HUDEP-2 (cell line): ENCODE measurements around the gene ANKRD36C.
"Not testable (repeated sequence)": the region's sequence is repeated elsewhere in the genome, so short reads cannot be mapped to it uniquely, and the experiment has no call there.

Experiments used
- DNase-seq, 76 experiments: peaks; one replicate each; lab custom pipeline; 2025; ENCODE audit not compliant: unreplicated experiment in 76 of 76; lab: John Stamatoyannopoulos, UW

ANKRD36C gene

DNA sequence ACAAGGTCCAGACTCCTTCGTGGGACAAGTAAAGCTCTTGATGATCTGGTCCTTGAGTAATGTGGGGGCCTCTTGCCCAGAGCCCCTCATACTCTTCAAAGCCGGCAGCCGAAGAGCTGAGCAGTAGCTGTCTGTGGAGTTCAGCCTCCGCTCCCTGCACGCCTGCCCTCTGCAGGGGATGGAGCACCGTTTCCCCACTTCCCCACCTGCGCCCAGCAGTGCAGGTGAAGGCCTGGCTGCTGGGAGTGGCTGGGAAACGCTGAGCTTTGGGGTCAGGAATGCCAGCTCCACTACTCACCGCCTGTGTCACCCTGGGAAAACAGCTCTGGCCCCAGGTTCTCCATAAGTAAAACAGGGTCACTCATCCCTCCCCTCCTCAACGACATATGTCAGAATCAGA lies 18.2 kb upstream of the ANKRD36C start:
- not testable (repeated sequence) for DNase-seq

DNA sequence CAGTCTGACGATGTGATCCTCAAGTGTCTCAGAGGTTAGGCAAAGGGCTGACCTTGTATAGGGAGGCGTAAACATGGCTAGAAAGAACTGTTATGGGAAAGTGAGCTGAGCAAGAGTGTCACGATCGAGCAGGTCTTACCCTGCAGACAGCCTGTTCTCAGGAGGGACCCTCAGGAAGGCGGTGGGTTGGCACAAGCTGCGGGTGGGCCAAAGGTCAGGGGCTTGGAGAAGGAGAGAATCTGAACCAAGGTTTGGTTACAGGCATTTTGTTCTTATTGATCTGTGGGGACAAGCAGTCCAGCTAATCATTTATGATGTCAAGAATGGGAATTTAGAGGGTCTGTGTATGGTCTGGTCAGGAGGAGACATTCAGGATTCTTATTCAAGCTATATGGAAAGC lies 16.4 kb upstream of the ANKRD36C start:
- DNase-seq, result not testable (repeated sequence)

DNA sequence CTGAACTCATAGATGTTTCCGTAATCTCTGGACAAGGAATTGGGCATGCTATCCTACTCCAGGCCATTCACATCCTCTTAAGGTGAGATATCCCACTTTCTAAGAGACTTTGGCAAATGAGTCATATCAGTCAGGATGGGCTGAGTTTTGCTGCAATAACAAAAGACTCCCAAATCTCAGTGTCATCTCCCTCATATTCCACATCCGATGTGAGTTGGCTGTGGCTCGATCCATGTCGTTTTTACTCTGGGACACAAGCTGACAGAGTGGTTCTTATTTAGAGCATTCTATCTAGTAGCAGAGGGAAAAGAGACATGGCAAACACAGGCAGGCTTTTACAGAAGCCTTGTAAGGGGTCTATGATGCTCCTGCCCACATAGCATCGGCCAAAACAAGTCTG lies 14.6 kb upstream of the ANKRD36C start:
- not testable (repeated sequence) for DNase-seq

DNA sequence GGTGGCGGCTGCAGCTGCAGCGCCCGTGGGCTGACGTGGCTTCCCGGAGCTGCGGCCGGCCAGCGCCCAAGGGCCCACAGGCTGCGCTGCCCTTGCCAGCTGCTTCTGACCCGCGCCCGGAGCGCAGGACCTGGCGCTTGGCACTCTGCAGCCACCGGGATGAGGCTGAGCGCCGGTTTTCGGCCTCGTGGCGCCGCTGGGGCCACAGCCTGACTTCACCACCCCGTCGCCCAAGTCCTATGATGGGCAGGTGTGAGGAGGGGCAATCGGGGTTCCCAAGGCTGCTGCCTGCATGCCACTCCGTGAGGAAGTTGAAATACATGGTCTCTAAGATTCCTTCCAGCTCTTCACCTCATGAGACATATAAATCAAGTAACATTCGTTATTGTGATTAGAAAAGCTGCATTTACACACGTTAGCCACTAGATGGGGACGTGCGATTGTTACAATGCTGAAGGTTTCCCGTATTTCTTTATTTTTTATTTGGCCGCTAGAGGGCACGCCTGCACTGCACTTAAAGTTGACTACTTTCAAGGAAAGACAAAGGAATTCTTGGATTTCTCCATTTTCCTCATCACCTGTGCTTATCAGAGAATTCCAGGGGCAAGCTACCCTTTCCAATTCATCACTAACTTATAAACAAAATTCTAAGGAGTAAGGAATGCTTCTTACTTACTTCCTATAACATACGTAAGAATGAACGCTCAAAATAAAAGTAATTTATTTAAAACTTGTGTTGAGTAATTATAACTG lies 1.1 kb upstream of the ANKRD36C start:
- not testable (repeated sequence) for DNase-seq

DNA sequence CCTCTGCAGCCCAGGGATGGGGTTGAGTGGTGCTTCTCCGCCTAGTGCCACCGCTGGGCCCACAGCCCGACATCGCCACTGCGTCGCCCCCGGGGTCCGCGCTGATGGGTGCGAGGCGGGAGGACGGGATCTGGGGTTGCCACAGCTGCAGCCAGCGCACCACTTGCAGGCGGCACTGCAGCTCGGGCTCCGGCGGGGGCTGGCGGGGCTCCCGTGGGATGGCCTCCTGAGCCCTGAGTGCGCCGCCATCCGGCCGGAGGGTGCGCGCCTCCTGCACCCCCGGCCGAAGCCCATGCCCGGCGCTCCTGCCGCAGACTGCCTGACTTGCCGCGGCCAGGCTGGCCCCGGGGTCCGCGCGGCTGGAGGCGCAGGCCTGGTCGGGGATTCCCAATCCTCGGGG lies 478 bp upstream of the ANKRD36C start:
- DNase-seq, result not testable (repeated sequence)

DNA sequence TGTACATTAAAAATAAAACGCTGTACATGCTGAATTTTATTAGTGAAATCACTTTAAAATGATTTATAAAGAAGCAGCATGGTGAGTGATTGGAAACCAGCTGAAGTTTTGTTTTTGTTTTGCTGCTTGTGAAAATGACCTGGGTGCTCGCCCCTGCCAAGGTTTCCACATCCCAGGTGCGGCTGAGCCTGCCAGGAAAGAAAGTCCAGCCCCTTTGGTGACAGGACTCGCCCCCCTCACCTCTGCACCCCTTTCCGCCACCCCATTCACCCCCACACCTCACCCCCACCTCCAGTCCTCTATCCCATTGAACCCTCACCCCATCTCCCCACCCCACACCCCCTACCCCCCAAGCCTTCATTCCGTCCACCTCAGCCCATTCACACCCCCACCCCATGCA lies 740 bp downstream of the ANKRD36C start:
- DNase-seq, result not testable (repeated sequence)

DNA sequence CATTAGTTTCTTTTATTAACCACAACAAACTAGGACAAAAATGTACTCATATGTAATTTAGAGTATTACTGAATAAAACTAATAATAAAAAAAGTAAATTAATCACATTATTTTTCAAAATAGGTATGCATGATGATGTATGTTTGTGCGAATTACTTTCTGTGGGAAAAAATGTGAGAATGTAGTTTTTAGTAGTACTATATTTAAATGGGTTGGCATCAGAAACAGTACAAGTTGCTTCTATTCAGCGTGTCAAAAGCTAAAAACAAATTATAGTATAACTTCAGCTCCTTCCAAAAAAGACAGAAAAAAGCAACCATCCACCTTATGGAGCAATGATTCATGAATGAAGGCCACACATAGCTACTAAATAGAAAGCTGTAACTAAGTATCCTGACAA lies 40.0 kb downstream of the ANKRD36C start:
- DNase-seq, result not testable (repeated sequence)

DNA sequence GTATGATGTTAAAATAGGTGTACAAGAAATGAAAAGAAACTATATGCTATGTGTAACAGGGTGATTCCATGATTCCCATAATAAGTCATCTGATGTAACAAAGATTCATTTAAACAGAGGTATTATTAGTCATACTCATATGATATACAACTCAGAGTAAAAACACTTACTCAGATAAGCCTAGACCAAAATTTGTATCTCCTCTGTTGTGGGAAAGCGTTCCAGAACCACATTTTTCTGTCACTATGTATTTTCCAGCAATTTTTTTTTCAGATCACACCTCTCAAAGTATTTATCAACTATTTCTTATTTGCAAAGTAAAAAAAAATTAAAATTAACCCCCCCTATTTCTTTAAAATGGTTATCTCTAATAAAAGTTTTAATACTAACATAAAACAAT lies 43.6 kb downstream of the ANKRD36C start:
- not testable (repeated sequence) for DNase-seq

DNA sequence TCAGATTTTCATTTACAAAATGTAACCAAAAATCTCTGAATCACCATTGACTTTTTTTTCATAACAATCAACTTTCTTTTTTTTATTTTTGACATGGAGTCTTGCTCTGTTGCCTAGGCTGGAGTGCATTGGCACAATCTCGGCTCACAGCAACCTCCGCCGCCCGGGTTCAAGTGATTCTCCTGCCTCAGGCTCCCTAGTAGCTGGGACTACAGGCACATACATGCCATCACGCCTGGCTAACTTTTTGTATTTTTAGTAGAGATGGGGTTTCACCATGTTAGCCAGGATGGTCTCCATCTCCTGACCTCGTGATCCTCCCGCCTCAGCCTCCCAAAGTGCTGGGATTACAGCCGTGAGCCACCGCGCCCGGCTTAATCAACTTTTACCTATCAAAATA lies 51.7 kb downstream of the ANKRD36C start:
- not testable (repeated sequence) for DNase-seq

DNA sequence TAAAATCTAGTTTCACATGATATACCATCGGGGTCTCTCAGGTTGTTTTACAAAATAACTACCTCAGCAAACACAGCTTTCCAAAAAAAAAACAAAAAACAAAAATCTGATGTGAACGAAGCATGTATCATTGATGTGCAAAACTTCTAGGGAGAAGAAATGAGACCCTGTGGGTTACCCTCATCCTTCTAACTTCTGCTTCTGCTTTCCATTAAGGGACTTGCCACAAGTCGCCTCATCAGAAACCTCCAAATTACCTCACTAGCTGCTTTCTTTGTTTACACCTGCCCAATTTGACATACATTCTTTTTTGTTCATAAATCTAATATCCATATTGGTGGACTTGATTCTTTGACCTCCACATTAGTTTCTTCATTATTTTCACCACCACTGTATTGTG lies 60.9 kb downstream of the ANKRD36C start:
- not testable (repeated sequence) for DNase-seq

DNA sequence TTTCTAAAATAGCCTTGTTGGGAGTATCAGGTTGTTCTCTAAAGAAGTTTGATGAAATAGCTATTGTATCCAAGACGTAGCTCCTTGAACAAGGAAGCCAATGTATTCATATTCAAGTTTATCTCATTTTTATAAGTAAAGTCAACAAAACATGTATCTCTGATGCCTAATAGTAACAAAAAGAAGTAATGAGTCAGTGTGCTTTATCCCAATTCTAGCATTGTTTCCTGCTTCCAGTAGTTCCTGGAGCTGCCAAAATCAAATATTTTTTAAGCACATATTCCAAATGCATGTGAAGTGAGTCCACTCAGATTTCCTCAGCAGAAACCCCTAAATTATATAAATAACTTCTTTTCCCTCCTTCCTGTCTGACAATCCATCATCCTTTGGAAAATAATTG lies 74.6 kb downstream of the ANKRD36C start:
- DNase-seq, result not testable (repeated sequence)

DNA sequence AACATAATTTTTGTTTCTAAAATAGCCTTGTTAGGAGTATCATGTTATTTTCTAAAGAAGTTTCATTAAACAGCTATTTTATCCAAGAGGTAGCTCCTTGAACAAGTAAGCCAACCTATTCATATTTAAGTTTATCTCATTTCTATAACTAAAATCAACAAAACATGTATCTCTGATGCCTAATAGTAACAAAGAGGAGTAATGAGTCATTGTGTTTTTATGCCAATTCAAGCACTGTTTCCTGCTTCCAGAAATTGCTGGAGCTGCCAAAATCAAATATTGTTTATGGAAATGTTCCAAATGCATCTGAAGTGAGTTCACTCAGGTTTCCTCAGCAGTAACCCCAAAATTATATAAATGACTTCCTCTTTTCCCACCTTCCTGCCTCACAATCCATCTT lies 76.5 kb downstream of the ANKRD36C start:
- not testable (repeated sequence) for DNase-seq

DNA sequence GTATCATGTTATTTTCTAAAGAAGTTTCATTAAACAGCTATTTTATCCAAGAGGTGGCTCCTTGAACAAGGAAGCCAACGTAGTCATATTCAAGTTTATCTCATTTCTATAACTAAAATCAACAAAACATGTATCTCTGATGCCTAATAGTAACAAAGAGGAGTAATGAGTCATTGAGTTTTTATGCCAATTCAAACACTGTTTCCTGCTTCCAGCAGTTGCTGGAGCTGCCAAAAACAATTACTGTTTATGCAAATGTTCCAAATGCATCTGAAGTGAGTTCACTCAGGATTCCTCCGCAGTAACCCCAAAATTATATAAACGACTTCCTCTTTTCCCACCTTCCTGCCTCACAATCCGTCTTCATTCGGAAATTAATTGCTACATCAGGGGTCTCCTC lies 80.2 kb downstream of the ANKRD36C start:
- not testable (repeated sequence) for DNase-seq

DNA sequence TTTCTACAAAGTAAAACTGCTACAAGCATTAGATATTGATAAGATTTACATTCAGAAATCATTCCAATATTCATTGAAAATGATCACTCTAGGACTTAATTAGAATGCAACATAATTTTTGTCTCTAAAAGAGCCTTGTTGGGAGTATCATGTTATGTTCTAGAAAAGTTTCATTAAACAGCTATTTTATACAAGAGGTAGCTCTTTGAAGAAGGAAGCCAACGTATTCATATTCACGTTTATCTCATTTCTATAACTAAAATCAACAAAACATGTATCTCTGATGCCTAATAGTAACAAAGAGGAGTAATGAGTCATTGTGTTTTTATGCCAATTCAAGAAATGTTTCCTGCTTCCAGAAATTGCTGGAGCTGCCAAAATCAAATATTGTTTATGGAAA lies 97.2 kb downstream of the ANKRD36C start:
- DNase-seq, result not testable (repeated sequence)

DNA sequence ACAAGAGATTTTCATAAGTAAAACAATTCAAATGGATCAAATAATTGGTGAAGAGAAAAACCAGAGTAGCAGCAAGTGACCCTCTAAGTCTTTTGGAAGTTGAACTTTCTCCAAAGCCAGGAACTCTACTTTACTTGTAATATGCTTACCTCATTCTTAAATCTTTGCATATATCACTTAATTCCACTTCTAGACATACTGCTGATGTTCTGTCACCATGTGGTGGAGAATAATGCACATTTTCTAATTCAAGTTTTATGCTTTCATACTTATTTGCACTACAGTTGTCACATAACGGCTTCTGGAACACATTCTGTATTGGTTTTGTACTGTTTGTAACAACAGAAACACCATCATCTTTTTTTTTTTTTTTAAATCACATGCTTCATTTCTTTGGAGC lies 123.7 kb downstream of the ANKRD36C start:
- not testable (repeated sequence) for DNase-seq

DNA sequence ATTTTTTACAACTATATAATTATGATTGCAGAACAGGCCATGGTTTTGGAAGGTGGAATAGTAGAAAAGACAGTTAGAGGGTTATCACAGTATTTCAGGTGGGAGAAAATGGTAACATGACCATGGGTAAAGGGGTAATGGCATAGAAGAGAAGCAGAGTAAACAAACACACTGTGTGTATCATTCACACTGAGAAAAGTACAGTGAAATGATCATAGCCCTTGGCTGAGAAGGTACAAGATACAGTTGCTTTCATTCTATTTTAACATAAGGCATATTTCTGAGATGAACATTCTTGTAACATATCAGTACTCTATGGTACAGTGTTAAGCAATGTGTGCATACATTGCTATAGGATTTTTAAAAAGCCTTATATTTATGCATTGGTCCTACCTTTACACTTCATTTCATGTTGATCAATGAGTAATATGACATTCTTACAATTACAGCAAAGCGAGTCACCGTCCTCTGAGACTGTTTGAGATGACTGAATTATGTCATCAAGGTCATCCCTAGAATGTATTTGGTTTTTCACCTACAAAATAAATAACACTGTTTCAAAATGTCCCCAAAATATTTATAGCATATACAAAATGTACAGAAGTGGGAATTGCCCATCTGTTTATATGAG lies 124.5 kb downstream of the ANKRD36C start:
- not testable (repeated sequence) for DNase-seq

DNA sequence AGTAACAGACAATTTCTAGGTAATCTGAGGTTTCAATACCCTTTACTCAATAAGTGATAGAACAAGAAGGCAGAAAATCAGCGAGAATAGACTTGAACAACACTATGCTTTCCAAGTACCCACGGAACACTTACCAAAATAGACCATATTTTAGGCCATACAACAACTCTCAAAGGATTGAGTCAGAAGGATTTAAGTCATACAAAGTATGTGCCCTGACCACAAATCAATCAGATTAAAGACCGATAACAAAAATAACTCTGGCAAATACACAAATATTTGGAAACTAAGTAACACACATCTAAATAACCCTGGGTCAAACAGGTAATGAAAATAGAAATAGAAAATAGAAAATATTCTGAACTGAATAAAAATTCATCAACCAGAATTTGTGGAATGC lies 129.5 kb downstream of the ANKRD36C start:
- not testable (repeated sequence) for DNase-seq

DNA sequence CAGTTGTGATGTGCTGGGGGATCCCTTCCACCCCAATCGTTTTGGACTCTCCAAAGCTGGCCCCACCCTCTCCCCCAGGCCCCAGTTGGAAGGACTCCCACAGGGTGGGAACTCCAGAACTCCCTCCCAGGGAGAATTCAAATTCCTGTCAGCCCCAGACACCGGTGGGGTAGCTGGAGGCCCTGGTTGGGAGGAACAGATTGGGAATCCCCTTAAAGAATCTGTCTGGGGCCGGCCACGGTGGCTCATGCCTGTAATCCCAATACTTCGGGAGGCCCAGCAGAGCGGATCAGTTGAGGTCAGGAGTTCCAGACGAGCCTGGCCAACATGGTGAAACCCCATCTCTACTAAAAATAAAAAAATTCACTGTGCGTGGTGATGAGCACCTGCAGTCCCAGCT lies 155.5 kb downstream of the ANKRD36C start:
- DNase-seq, result no peak

DNA sequence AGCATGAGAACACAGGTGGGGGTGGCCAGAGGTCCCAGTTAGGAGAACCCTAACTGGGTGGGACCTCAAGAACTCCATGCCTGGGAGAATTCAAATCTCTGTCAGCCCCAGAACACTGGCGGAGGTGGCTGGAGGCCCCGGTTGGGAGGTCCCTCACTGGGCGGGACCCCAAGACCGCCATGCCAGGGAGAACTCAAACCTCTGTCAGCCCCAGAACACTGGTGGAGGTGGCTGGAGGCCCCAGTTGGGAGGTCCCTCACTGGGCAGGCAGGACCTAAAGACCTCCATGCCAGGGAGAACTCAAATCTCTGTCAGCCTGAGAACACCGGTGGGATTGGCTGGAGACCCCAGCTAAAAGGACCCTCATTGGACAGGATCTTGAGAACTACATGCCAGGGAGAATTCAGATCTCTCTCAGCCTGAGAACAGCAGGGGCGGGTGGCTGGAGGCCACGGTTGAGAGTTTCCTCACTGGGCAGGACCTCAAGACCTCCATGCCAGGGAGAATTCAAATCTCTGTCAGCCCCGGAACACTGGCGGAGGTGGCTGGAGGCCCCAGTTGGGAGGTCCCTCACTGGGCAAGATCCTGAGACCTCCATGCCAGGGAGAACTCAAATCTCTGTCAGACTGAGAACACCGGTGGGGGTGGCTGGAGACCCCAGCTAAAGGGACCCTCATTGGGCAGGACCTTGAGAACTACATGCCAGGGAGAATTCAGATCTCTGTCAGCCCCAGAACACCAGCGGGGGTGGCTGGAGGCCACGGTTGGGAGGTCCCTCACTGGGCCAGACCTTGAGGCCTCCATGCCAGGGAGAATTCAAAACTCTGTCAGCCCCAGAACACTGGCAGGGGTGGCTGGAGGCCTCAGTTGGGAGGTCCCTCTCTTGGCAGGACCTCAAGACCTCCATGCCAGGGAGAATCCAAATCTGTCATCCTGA lies 157.3 kb downstream of the ANKRD36C start:
- DNase-seq, result not testable (repeated sequence)

DNA sequence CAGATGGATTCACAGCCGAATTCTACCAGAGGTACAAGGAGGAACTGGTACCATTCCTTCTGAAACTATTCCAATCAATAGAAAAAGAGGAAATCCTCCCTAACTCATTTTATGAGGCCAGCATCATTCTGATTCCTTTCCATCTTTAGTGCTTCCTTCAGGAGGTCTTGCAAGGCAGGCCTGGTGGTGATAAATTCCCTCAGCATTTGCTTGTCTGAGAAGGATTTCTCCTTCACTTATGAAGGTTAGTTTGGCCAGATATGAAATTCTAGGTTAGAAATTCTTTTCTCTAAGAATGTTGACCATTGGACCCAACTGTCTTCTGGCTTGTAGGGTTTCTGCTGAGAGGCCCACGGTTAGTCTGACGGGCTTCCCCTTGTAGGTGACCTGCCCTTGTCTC lies 167.4 kb downstream of the ANKRD36C start:
- not testable (repeated sequence) for DNase-seq

DNA sequence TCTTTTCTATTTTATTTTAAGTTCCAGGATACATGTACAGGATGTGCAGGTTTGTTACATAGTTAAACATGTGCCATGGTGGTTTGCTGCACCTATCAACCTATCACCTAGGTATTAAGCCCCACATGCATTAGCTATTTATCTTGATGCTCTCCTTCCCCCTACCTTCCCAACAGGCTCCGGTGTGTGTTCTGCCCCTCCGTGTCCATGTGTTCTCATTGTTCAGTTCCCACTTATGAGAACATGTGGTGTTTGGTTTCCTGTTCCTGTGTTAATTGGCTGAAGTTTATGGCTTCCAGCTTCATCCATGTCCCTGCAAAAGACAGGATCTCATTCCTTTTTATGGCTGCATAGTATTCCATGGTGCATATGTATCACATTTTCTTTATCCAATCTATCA lies 174.1 kb downstream of the ANKRD36C start:
- not testable (repeated sequence) for DNase-seq
